OCI-LY7 (cell line): ENCODE measurements around the gene MAGEB6. TPM values are rescaled to one million over a fixed set of nuclear protein-coding genes. Genes with fewer than 3 reads are reported as not detected.

Source experiments
- BruUV-seq: library from RNA; stranded (reverse); fragments of 400-500 nt; replicated peaks from 2 replicates; lab custom pipeline; 2021; lab: Mats Ljungman, UMichigan
- CTCF ChIA-PET: fragments of 300-600 bp; sonication (Branson Sonifier 250); formaldehyde crosslinking; loops from one replicate; lab custom pipeline; 2022; ENCODE audit warnings: antibody characterized with exemption; ENCODE audit not compliant: unreplicated experiment; lab: Charles Lee
- POLR2A ChIA-PET: fragments of 300-600 bp; sonication (Branson Sonifier 250); formaldehyde crosslinking; loops from one replicate; lab custom pipeline; 2022; ENCODE audit warnings: antibody characterized with exemption; lab: Charles Lee
- DNase-seq: peaks from one replicate; pipeline ENCODE4 v3.0.0-alpha.2; 2015; ENCODE audit warnings: low spot score
- H2AFZ ChIP-seq: fragments of 200-600 bp; sonication (generic), shearing (Covaris generic); 2 replicates; pipeline ENCODE4 v1.6.1; 2014; ENCODE audit warnings: mild to moderate bottlenecking, antibody characterized with exemption, low read length, moderate library complexity
- H3K27ac ChIP-seq: fragments of 200-600 bp; sonication (generic); 2 replicates; pipeline ENCODE4 v1.5.1; 2014; ENCODE audit warnings: mixed run types, low read depth, mild to moderate bottlenecking, moderate library complexity, low read length, inconsistent platforms; ENCODE audit not compliant: poor library complexity, severe bottlenecking
- H3K36me3 ChIP-seq: fragments of 200-600 bp; sonication (generic); 2 replicates; pipeline ENCODE4 v1.6.1; 2014; ENCODE audit warnings: mild to moderate bottlenecking, antibody characterized with exemption, low read length, moderate library complexity, mixed read lengths; ENCODE audit not compliant: insufficient read depth
- H3K4me1 ChIP-seq: fragments of 200-600 bp; sonication (generic); 2 replicates; pipeline ENCODE4 v1.5.1; 2014; ENCODE audit warnings: mild to moderate bottlenecking, low read length; ENCODE audit not compliant: insufficient read depth, poor library complexity, severe bottlenecking
- H3K4me2 ChIP-seq: fragments of 200-600 bp; sonication (generic); 2 replicates; pipeline ENCODE4 v1.6.1; 2014; ENCODE audit warnings: mild to moderate bottlenecking, low read length
- H3K4me3 ChIP-seq: fragments of 200-600 bp; sonication (generic); 2 replicates; pipeline ENCODE4 v1.5.1; 2014; ENCODE audit warnings: mild to moderate bottlenecking, low read depth, low read length; ENCODE audit not compliant: poor library complexity, severe bottlenecking
- H3K79me2 ChIP-seq: fragments of 200-600 bp; sonication (generic); 2 replicates; pipeline ENCODE4 v1.6.1; 2016; ENCODE audit warnings: low read depth, mild to moderate bottlenecking, low read length, moderate library complexity, mixed read lengths; ENCODE audit not compliant: insufficient read depth
- H3K9me2 ChIP-seq: fragments of 200-600 bp; sonication (generic); 2 replicates; pipeline ENCODE4 v1.6.1; 2016; ENCODE audit warnings: mild to moderate bottlenecking, low read length, mixed read lengths; ENCODE audit not compliant: insufficient read depth
- H3K9me3 ChIP-seq: fragments of 200-600 bp; sonication (generic); 2 replicates; pipeline ENCODE4 v1.6.1; 2014; ENCODE audit warnings: mild to moderate bottlenecking, mixed run types, low read length, mixed read lengths
- H4K20me1 ChIP-seq: fragments of 200-600 bp; sonication (generic); 2 replicates; pipeline ENCODE4 v1.6.1; 2014; ENCODE audit warnings: mild to moderate bottlenecking, antibody characterized with exemption, low read length, moderate library complexity, mixed read lengths; ENCODE audit not compliant: insufficient read depth
- EZH2phosphoT487 ChIP-seq: fragments of 200-600 bp; sonication (generic); IDR thresholded peaks from 2 replicates; pipeline ENCODE4 v1.6.1; 2018; ENCODE audit warnings: low read depth, borderline replicate concordance, mild to moderate bottlenecking, mixed run types, antibody characterized with exemption, low read length, moderate library complexity, mixed read lengths
- intact Hi-C: fragments of 100-400 bp; cut with micrococcal nuclease; formaldehyde crosslinking; loops from one replicate; pipeline ENCODE4 v1.10.0; 2022; ENCODE audit not compliant: unreplicated experiment
- total RNA-seq, 2 experiments: library from RNA; depleted of rRNA in 1 of 2; stranded (reverse); fragments of >200 nt in 1 of 2; shearing (Covaris generic) in 1 of 2; gene quantifications; 2 replicates each; pipeline ENCODE4 v1.2.3, GENCODE V29; 2014 to 2022
- TF ChIP-seq, protein P1 (sequence below): fragments of 200-600 bp; sonication (generic); conservative IDR thresholded peaks from 2 replicates; pipeline ENCODE4 v1.5.1; 2014; ENCODE audit warnings: mild to moderate bottlenecking, antibody characterized with exemption, low read length, moderate library complexity, mixed read lengths

Gene MAGEB6
- total RNA-seq, 2 experiments from 2014 or later, result not detected

GRCh38 chrX:26215869-26216268 lies 23.6 kb downstream of the MAGEB6 start, which contains the start of gene MAGEB5:
MAGEB5 (plus strand) TSS chrX:26216169; CDS start chrX:26217302, 1,133 bp downstream.
- H3K4me2 ChIP-seq, result no peak within 1 kb of the TSS
- no peaks in the 10 kb centered on the region for H3K36me3 ChIP-seq
- no peaks in the 10 kb centered on the region for H4K20me1 ChIP-seq
- no peaks in the 10 kb centered on the region for H3K79me2 ChIP-seq
- no peaks in the 10 kb centered on the region for H3K9me3 ChIP-seq
- intact Hi-C loops, result no loop called here
- H3K9me2 ChIP-seq, result no peaks in the 10 kb centered on the region
- H2AFZ ChIP-seq, result no peak within 1 kb of the TSS
- no peak for TF ChIP-seq EZH2phosphoT487
- TF ChIP-seq, protein P1, sequence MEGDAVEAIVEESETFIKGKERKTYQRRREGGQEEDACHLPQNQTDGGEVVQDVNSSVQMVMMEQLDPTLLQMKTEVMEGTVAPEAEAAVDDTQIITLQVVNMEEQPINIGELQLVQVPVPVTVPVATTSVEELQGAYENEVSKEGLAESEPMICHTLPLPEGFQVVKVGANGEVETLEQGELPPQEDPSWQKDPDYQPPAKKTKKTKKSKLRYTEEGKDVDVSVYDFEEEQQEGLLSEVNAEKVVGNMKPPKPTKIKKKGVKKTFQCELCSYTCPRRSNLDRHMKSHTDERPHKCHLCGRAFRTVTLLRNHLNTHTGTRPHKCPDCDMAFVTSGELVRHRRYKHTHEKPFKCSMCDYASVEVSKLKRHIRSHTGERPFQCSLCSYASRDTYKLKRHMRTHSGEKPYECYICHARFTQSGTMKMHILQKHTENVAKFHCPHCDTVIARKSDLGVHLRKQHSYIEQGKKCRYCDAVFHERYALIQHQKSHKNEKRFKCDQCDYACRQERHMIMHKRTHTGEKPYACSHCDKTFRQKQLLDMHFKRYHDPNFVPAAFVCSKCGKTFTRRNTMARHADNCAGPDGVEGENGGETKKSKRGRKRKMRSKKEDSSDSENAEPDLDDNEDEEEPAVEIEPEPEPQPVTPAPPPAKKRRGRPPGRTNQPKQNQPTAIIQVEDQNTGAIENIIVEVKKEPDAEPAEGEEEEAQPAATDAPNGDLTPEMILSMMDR, result no peak
- H3K4me1 ChIP-seq, result no peaks in the 10 kb centered on the region
- no peak for DNase-seq
- ChIA-PET POLR2A (no interaction called here), CTCF (no interaction called here)
- no peak within 1 kb of the TSS for H3K27ac ChIP-seq
- H3K4me3 ChIP-seq, result no peak within 1 kb of the TSS
- BruUV-seq, result no TSS peak

GRCh38 chrX:26219351-26219750 lies 27.1 kb downstream of the MAGEB6 start:
- Histone ChIP-seq H3K4me2 (no peak overlapping the region), H3K9me2 (no peaks in the 10 kb centered on the region), H3K27ac (no peak overlapping the region), H3K36me3 (no peaks in the 10 kb centered on the region), H3K79me2 (no peaks in the 10 kb centered on the region), H3K4me3 (no peak overlapping the region), H3K4me1 (no peaks in the 10 kb centered on the region), H3K9me3 (no peaks in the 10 kb centered on the region), H4K20me1 (no peaks in the 10 kb centered on the region), H2AFZ (no peak overlapping the region)
- DNase-seq, result no peak
- ChIA-PET POLR2A (no interaction called here), CTCF (no interaction called here)
- BruUV-seq, result no TSS peak
- TF ChIP-seq EZH2phosphoT487, result no peak
- TF ChIP-seq, protein P1, result no peak
- intact Hi-C loops, result no loop called here

GRCh38 chrX:26234177-26234576 lies 41.9 kb downstream of the MAGEB6 start:
- Histone ChIP-seq H3K27ac (no peak overlapping the region), H3K9me2 (no peaks in the 10 kb centered on the region), H3K36me3 (no peaks in the 10 kb centered on the region), H3K4me1 (no peaks in the 10 kb centered on the region), H2AFZ (no peak overlapping the region), H4K20me1 (no peaks in the 10 kb centered on the region), H3K4me2 (no peak overlapping the region), H3K79me2 (no peaks in the 10 kb centered on the region), H3K4me3 (no peak overlapping the region), H3K9me3 (no peaks in the 10 kb centered on the region)
- no peak for DNase-seq
- CTCF ChIA-PET, result no interaction called here
- TF ChIP-seq EZH2phosphoT487, result no peak
- TF ChIP-seq, protein P1, result no peak
- POLR2A ChIA-PET, result no interaction called here
- intact Hi-C loops, result no loop called here
- no TSS peak for BruUV-seq

Other genes with a start within 250 kb of the MAGEB6 start
- gene MAGEB18, start 54.1 kb upstream of the MAGEB6 start, total RNA-seq (2014; rRNA removed; shearing (Covaris generic)), result not detected in 2 replicates
- gene MAGEB18, start 54.1 kb upstream of the MAGEB6 start, total RNA-seq (2022), result not detected in 2 replicates
- not detected in 2 replicates for gene MAGEB6B, start 31.8 kb upstream of the MAGEB6 start, total RNA-seq (2014; rRNA removed; shearing (Covaris generic))
- not detected in 2 replicates for gene MAGEB6B, start 31.8 kb upstream of the MAGEB6 start, total RNA-seq (2022)
- not detected in 2 replicates for gene MAGEB5, start 23.7 kb downstream of the MAGEB6 start, total RNA-seq (2014; rRNA removed; shearing (Covaris generic))
- not detected in 2 replicates for gene MAGEB5, start 23.7 kb downstream of the MAGEB6 start, total RNA-seq (2022)